HG02973 (cell line): Measurements from ENCODE around the gene DNM2.
"Not testable (repeated sequence)": the region's sequence is repeated elsewhere in the genome, so short reads cannot be mapped to it uniquely, and the experiment has no call there.

Experiments used
- ATAC-seq: cut with Tn5 transposase; IDR thresholded peaks from one replicate; pipeline ENCODE4 v1.9.1; 2021; ENCODE audit warnings: moderate library complexity; ENCODE audit not compliant: unreplicated experiment

Gene DNM2

DNA sequence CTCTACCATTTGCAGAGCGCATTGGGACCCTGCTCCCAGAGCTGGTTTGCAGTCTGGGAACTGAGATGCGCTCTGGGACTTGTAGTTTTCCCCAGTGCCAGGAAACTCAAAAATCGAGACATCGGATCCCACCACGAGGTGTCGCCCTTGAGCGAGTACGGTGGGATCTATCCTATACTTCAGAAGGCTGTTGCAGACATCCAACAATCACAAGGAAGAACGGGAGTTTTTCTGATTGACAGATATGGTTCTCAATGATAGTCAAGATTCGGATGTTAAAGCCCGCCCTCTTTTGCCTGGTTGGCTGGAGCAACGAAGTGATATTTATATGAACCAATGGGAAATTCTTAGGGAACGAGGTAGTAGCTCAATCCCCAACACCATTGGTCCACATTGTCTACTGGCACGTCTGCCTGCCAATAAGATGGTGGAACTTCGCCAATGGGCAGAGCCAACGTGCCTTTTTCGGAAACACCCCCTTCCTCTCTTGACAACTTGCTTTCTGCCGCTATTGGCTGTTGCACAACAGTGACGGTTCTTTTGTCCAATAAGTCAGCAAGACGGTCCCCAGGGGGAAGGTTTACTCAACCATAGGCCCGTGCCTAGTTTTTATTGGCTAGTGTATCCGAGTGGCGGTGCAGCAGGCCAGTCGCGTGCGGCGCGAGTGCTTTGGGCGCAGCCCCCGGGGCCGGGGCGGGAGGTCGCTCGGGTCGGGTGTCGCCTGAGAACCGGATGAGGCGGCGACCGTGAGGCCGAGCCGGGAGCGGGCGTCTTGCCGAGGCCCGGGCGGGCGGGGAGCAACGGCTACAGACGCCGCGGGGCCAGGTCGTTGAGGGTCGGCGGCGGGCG is at the start of gene DNM2:
Gene DNM2 (plus strand): TSS at position 724 of the 849 bp plus-strand sequence. CDS start 164 bp downstream, outside the sequence.
- ATAC-seq, result peak; percentile 80

DNA sequence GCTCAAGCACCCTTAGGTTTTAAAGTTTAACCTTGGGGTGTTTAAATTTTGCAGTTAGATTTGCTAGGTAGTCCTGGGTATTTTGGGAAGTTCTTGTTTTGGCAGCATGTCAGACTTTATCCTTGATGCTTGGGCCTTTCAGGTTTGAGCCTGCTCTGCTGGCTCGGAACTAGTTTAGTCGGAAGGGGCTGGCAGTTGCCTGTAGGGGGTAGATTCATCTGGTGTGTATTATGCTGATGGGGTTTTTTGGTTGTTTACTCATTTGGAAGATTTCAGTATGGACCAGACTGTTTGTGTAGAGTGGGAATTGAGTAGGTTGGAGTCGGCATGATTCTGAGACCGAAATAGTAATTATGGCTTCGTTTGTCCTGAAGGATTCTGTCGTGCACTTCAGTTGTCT is 48.6 kb upstream of the DNM2 start:
- ATAC-seq, result no peak

DNA sequence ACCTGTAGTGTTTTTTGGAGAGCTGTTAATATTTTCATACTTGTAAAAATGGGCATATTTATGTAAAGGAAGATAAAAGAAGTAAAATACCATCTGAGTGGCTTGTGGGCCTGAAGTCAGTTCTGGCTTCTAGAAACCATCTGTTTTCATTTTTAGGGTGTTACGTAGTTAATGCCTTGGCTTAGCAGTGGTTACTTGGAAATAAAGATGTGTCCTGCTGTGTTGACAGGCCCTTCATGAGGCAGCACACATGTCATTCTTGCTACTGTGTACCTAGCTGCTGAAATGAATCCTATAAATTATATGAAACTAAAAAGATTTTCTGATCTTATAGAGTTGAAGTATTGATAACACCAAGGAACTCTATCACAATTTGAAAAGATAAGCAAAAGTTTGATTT is 47.7 kb upstream of the DNM2 start:
- no peak for ATAC-seq

DNA sequence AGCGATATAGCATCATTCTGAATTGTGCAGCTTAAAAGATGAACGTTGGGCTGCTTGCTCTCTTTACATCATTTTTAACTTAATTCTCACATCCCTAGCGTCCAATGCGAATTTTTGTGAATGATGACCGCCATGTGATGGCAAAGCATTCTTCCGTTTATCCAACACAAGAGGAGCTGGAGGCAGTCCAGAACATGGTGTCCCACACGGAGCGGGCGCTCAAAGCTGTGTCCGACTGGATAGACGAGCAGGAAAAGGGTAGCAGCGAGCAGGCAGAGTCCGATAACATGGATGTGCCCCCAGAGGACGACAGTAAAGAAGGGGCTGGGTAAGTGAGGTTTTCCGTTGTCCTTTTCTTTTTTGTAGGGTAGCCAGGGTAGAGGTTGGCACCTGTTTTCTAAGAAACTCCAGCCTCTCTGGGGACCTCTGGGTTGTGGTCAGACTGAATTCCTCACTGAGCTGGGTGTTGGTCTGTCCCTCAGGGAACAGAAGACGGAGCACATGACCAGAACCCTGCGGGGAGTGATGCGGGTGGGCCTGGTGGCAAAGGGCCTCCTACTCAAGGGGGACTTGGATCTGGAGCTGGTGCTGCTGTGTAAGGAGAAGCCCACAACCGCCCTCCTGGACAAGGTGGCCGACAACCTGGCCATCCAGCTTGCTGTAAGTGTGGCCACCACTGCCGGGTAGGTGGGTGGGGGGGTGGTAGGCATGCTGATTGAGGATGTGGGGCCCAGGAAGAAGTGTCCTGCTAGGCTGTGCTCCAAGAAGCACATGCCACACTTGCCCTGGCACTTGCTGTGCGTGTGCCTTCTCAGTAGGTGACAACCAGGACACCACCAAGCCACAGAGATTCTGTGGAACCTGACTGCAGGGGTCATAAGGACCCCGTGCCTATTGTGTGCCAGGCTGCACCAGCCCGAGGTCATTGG is 46.7 kb upstream of the DNM2 start:
- no peak for ATAC-seq

DNA sequence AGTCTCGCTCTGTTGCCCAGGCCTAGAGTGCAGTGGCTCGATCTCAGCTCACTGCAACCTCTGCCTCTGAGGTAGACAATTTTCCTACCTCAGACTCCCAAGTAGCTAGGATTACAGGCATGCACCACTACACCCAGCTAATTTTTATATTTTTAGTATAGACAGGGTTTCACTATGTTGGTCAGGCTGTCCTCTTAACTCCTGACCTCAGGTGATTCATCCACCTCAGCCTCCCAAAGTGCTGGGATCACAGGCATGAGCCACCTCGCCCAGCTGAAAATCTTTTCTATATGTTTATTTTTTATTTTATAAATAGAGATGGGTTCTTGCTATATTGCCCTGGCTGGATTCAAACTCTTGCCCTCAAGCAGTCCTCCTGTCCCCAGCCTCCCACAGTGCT is 46.0 kb upstream of the DNM2 start:
- not testable (repeated sequence) for ATAC-seq

DNA sequence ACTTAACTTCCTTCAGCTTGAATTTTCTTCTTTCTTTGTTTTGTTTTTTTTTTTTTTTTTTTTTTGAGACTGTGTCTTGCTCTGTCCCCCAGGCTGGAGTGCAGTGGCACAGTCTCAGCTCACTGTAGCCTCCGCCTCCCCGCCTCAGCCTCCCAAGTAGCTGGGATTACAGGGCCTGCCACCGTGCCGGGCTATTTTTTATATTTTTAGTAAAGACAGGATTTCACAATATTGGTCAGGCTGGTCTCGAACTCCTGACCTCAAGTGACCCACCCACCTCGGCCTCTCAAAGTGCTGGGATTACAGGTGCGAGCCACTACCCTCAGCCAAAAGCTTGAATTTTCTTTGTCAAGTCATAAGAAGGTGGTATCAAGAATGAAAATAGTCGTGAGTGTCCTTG is 42.7 kb upstream of the DNM2 start:
- not testable (repeated sequence) for ATAC-seq

DNA sequence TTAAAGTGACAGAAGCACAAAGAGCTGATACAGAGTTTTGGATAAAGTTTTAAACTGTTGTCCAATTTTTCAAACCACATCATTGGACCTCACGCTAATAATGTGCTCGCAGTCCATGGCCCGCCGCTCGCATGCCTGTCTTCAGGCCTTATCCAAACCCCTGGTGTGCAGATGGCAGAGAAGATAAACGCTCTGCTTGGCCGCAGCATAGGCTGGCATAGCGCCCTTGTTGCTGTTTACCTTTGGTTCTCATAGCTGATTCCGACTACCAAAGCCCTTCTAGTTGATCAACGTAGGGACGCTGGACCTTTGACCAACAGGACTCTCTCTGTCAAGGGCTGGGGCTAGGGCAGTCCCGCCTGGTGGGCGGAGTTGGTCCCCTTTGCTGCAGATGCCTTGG is 40.1 kb upstream of the DNM2 start:
- ATAC-seq, result no peak

DNA sequence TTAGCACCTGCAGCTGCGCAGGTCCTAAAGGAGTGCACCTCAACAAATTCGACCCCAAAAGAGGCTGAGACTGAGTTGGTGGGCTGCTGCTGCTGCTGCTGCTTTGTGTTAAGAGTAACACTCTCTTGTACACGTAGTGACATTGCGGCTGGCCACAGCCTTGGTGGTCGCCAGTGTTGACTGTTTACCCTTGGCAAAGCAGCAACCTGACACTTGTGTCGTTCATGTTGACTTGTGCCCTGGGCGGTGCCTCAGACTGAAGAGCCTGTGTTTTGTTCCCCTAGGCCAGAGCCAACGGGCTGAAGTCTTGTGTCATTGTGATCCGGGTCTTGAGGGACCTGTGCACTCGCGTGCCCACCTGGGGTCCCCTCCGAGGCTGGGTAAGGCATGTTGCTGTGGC is 39.1 kb upstream of the DNM2 start:
- no peak for ATAC-seq

DNA sequence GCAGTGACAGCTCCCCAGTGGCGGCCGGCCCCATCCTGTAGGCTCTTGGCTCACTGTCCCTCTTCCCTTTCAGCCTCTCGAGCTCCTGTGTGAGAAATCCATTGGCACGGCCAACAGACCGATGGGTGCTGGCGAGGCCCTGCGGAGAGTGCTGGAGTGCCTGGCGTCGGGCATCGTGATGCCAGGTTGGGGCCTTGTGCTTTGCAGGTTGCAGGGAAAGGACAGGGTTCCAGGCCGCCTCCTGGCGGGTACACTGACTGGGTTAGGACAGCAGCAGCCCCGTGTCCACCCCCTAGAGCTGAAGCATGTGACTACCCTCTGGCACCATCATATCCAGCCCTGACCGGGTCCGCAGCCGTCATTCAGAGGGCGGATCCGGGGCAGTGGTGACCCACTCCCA is 38.1 kb upstream of the DNM2 start:
- no peak for ATAC-seq

DNA sequence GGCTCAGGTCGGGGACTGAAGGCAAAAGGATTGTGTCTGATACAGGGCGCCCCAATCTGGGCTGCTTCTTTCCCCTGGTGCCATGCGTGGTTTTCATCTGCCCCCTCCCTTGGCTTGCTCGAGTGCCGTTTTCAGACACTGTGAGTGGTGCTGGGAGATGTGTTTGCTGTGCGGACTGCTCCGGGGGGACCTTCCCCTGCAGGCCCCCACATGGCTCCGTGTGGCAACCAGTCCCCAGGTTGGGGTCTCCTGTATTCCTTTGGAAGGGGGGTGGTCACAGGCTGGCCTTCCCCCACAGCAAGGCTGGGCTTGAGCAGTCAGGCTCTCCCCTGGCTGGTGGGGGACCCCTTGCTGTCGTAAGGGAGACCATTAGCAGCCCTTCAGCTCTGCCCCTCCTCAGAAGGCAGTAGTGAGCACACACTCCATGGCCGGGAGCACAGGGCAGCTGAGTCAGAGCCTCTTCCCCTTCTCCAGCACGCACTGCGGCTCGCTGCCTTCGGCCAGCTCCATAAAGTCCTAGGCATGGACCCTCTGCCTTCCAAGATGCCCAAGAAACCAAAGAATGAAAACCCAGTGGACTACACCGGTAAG is 37.2 kb upstream of the DNM2 start:
- no peak for ATAC-seq

DNA sequence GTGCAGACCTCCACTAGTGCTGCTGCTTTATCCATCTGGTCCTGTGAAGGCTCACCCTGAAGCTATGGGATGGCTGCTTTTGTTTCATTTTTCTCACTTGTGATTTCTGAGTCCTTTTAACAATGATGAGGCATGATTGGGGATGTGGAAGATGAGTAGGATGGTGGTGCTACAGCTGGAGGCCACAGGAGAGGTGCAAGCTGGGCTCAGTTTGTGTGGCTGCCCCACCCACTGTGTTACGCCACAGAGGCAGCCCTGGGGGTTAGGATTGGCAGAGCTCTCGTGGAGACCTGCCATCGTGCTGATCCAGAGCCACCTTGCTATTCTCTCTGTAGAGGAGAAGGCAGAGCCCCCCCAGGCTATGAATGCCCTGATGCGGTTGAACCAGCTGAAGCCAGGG is 36.2 kb upstream of the DNM2 start:
- no peak for ATAC-seq

DNA sequence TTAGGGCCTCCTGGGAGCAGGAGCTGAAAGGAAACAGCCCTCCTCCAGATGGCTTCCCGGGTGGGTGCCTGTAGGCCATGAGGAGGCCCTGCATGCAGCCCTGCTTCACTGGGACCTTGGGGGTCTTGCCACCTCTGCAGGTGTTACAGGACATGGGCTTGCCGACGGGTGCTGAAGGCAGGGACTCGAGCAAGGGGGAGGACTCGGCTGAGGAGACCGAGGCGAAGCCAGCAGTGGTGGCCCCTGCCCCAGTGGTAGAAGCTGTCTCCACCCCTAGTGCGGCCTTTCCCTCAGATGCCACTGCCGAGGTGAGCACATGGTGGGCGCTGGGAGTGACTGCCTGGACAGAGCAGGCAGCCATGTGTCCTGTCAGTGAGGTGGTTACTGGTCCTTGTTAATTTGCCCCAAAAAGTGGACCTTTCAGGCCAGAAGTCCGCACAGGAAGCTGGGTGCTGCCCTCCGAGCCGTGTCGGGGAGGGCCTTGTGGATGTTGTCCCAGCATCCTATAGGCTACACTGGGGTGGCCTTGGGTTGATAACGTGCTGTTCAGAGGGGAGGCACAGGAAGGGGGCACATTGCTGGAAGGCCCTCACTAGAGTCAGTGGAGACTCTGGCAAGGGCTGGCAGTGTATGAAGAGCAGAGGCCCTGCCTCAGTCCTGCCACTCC is 35.3 kb upstream of the DNM2 start:
- ATAC-seq, result no peak

DNA sequence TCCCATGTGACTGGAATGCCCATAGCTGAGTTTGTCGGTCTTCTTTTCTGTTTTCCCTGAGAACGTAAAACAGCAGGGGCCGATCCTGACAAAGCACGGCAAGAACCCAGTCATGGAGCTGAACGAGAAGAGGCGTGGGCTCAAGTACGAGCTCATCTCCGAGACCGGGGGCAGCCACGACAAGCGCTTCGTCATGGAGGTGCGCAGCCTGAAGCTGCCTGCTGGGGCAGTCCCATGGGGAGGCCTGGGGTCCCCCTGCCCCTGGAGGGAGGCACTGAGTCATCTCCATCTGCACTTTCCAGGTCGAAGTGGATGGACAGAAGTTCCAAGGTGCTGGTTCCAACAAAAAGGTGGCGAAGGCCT is 34.8 kb upstream of the DNM2 start:
- no peak for ATAC-seq

DNA sequence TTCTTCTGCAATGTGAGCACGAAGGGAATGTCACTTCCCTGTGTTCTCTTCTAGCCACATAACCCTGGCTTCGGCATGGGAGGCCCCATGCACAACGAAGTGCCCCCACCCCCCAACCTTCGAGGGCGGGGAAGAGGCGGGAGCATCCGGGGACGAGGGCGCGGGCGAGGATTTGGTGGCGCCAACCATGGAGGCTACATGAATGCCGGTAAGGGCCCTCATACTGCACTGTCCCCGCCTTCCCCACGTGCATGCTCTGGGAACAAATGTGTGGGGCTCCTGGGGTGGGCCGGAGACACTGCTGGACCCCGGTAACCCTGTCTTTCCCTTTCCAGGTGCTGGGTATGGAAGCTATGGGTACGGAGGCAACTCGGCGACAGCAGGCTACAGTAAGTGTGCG is 34.3 kb upstream of the DNM2 start:
- ATAC-seq, result no peak

DNA sequence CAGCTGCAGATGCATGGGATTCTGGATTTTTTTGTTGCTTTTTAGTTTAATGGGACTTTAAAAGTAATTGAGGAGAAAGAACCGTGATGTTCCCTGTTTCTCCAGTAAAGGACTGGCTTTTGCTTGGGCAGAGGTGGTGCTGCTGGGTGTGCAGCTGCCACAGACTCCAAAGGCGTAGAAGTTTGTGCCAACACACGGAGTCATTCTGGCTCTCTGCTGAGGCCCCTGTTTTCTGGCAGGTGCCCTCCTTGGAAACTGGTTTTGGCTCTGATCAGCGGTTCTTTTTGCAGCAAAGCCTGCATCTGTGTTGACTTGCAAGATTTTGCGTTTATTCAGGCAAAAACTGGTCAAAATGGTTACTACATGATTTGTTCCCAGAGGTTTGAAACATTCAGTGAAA is 32.7 kb upstream of the DNM2 start:
- ATAC-seq, result no peak

DNA sequence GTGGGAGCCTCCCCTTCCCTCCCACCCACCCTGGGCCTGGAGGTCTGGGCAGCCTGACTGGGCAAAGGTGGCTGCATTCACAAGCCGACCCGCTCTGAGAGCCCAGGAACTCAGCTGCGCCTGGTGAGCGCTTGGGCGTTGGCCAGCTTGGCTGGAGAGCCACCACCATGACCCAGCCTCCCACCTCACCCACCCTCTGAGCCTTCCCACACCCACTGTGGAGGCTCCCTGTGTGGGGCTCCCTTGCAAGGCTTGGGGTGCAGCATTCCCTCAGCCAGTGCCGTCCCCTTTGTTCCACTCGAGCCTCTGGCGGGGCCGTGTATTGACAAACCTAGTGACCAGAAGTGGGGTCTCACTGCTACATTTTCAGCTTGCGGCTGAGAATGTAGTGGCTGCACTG is 31.7 kb upstream of the DNM2 start:
- no peak for ATAC-seq

DNA sequence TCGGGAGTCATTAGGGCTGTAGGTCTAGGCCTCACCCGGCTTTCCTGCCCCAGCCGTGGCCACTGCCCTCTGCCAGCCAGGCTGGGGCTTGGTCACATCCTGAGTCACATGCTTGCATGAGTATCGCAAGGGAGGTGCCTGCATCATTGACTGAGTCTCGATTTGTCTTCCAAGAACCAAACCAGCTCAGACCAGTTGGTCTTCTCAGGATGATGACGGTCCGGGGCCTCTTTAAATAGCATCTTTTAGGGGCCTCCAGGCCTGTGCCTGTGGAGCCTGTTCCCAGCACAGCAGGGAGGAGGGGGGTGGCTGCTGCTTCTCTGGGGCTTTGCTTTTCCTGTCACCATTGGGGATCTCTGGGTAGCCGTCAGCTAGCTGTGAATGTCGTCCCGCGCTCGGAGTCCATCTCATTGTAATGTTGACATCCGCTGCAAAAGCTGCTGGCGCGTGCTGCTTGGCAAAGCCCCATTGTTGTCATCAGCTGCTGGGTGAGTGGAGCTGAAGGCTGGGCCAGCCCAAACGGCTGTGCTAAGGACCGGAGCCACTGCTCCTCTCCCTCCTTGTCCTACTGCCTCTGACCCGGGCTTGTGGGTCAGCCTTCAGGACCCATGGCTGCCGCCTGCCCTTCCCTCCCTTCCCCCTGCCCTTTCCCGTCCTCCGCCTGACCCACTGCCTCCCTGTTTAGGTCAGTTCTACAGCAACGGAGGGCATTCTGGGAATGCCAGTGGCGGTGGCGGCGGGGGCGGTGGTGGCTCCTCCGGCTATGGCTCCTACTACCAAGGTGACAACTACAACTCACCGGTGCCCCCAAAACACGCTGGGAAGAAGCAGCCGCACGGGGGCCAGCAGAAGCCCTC is 31.0 kb upstream of the DNM2 start:
- no peak for ATAC-seq

DNA sequence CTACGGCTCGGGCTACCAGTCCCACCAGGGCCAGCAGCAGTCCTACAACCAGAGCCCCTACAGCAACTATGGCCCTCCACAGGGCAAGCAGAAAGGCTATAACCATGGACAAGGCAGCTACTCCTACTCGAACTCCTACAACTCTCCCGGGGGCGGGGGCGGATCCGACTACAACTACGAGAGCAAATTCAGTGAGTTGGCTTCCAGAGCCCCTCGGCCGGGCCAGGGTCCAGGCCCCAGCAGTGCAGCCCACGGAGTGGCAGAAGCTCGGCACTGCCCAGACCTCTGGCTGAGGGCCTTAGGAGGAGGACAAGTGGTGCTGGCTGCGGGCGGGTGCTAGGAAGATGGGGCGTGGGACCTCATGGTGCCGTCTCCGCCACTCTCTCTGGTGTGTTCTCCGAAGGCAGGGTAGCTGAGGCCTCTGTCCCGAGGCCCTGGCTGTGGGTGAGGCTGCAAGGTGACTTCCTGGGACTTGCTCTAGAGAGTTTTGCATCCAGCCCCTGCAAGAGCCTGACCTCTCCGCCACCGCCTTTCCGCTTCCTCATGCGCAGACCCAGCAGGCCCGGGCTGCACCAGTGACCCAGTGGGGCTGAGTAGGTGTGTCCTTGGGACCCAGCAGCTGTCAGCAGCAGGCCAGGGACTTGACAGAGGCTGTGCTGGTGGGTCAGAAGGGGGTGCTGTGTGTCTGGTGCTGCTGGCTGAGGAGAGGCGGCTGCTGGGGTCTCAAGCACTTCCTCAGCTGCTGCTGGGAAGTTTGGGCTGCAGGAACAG is 30.2 kb upstream of the DNM2 start:
- ATAC-seq, result no peak

DNA sequence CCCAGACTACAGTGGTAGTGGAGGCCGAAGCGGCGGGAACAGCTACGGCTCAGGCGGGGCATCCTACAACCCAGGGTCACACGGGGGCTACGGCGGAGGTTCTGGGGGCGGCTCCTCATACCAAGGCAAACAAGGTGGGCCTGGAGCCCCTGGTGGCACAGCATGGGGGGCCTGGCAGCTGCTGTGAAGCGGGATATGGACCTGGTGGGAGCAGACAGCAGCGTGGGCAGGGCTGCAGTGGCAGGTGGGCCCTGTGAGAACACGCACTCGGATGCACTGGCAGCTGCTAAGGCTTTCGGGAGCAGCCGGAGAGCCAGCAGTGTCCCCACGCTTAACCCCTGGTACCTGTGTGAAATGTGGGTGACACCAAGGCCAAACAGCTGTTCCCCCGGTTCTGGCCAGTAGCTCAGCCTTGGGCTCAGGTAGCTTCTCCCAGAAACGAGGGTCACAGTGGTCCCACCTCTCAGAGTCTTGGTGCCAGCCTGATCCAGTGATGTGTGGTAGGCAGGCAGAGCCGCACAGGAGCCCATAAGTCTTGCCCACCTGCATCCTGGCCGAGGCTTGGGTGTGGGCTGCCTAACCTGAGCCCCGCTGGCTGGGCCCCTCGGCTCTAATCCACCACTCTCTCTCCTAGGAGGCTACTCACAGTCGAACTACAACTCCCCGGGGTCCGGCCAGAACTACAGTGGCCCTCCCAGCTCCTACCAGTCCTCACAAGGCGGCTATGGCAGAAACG is 29.2 kb upstream of the DNM2 start:
- no peak for ATAC-seq
